ENCODE results near the gene BCL2. TPM values are rescaled to one million over a fixed set of nuclear protein-coding genes. Genes with fewer than 3 reads are reported as not detected.

BCL2 gene
- total RNA-seq, 4 donors from 2014 or later, result 16.1 to 61.1 (median 36.9) TPM

DNA sequence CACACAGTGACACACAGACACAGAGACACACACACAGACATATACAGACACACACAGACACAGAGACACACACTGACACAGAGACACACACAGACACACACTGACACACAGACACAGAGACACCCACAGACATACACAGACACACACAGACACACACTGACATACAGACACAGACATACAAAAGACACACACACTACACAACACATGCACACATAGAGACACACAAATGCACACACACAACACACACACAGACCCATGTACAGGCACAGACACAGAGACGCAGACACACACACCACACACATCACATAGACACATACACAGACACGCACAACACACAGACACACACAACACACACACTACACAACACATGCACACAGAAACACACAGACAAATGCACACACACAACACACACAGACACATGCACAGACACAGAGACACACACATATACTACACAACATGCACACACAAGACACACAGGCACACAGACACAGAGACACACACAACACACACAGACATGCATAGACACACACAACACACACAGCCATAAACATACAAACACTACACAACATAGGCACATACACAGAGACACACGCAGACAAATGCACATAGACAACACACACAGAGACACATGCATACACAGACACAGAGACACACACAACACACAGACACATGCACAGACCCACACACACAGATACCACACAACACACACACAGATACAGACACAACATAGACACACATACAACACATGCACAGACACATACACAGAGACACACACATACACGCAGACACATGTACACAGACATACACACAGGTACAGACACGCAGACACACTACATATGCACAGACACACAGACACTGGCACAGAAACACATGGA, 120.5 kb downstream of the BCL2 start:
- TF ChIP-seq, protein P1, sequence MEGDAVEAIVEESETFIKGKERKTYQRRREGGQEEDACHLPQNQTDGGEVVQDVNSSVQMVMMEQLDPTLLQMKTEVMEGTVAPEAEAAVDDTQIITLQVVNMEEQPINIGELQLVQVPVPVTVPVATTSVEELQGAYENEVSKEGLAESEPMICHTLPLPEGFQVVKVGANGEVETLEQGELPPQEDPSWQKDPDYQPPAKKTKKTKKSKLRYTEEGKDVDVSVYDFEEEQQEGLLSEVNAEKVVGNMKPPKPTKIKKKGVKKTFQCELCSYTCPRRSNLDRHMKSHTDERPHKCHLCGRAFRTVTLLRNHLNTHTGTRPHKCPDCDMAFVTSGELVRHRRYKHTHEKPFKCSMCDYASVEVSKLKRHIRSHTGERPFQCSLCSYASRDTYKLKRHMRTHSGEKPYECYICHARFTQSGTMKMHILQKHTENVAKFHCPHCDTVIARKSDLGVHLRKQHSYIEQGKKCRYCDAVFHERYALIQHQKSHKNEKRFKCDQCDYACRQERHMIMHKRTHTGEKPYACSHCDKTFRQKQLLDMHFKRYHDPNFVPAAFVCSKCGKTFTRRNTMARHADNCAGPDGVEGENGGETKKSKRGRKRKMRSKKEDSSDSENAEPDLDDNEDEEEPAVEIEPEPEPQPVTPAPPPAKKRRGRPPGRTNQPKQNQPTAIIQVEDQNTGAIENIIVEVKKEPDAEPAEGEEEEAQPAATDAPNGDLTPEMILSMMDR (IDR thresholded peaks at IDR 0.05), result no peak
- no peak for TF ChIP-seq POLR2A (IDR thresholded peaks at IDR 0.05)
- DNase-seq, result no peak
- intact Hi-C loops (cut with DNase I; ENCODE audit: low total_unique reads), result no loop called here
- Histone ChIP-seq H3K4me3 (no peak overlapping the region), H3K27me3 (no peaks in the 10 kb centered on the region), H3K36me3 (no peaks in the 10 kb centered on the region), H3K27ac (peak overlapping the region; percentile 9 to 30), H3K9me3 (no peaks in the 10 kb centered on the region), H3K4me1 (no peaks in the 10 kb centered on the region)

DNA sequence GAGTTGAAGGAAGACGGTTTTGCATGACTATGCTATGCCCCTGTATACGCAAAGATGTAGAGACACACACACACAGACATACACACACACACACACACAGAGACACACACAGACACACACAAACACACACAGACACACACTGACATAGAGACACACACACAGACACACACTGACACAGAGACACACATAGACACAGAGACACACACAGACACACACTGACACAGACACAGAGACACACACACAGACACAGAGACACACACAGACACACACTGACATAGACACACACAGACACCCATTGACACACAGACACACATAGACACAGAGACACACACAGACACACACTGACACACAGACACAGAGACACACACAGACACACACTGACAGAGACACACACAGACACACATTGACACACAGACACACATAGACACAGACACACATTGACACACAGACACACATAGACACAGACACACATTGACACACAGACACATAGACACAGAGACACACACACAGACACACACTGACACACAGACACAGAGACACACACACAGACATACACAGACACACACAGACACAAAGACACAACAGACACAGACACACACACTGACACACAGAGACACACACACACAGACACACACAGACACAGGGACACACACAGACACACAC, 121.3 kb downstream of the BCL2 start:
- no peaks in the 10 kb centered on the region for H3K36me3 ChIP-seq

DNA sequence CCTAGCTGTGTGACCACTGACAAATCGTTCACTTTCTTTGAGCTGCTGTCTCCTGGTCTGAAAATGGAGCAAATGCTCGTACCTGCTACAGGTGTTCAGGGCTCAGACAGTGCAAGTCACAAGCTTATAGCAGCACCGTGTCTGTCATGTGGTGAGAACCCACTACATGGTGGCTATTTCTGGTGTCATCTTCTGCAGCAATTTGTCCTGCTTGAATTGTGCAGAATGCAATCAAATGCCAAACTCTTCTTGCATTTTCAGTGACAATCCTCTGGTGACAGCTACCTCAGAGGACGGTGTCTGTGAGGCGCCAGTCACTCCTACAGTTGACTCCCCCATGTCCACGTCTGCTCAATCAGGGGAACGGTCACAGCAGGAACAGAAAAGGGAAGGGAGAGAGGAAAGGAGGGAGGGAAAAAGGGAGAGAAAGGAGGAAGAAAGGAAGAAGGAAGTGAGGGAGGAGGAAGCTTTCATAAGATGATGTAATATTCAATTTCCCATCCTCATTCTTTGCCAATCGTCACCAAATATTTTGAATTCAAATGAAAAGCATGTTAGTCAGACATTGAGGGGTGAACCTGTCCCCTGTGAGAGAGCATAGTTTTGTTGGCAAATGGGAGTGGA, 122.2 kb downstream of the BCL2 start:
- no peak for DNase-seq
- H3K9me3 ChIP-seq, result no peaks in the 10 kb centered on the region
- intact Hi-C loops (cut with DNase I; ENCODE audit: low total_unique reads), result no loop called here
- no peaks in the 10 kb centered on the region for H3K36me3 ChIP-seq
- no peak overlapping the region for H3K4me3 ChIP-seq
- H3K27me3 ChIP-seq, result no peaks in the 10 kb centered on the region
- TF ChIP-seq POLR2A (IDR thresholded peaks at IDR 0.05), result no peak
- TF ChIP-seq, protein P1 (IDR thresholded peaks at IDR 0.05), result no peak
- peak overlapping the region in 1 of 2 donors; percentile 8 for H3K27ac ChIP-seq
- no peaks in the 10 kb centered on the region for H3K4me1 ChIP-seq

More for the DNA sequence above, 121.3 kb downstream of the BCL2 start:
- H3K4me3 ChIP-seq, result no peak overlapping the region
- TF ChIP-seq POLR2A (IDR thresholded peaks at IDR 0.05), result no peak
- TF ChIP-seq, protein P1 (IDR thresholded peaks at IDR 0.05), result no peak
- H3K27ac ChIP-seq, result peak overlapping the region in 1 of 2 donors; percentile 8
- no peak for DNase-seq
- intact Hi-C loops (cut with DNase I; ENCODE audit: low total_unique reads), result no loop called here
- H3K9me3 ChIP-seq, result no peaks in the 10 kb centered on the region
- no peaks in the 10 kb centered on the region for H3K27me3 ChIP-seq
- no peaks in the 10 kb centered on the region for H3K4me1 ChIP-seq

DNA sequence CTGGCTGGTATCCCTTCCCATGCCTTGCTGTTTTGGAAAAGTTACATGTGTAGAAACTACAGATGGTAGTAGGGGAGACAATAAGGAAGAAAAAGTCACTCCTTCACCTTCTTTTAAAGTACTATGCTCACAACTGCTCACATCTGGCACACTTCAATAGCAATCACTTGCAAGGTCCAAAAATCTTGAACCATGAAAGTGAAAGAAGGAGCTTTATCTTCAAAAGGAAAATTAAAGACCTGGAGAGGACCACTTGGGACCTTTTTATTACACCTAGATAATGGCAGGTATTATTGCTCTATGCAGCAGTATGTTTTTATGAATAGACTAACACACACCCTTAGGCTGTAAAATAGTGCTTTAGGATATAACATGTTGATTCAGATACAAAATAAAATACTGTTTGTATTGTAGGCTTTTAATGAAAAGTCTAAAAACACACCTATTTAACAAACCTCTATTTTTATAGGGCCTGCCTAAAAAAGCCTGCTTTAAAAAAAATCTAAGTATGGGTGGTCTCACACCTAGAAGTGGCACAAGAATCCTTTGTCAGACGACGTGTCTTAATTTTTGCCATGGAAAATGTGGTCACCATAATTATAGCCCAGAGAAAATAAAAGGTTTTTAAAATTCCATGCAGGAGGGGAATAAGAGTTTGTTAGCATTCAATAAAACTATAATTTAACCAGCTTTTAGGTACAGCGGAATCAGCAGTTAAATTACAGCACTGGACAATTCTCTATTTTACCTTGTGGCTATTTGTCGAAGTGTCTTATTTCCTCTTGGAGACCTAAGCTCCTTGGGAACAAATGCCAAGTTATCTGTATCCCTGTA, 124.0 kb downstream of the BCL2 start:
- H3K4me1 ChIP-seq, result no peaks in the 10 kb centered on the region
- H3K9me3 ChIP-seq, result no peaks in the 10 kb centered on the region
- TF ChIP-seq POLR2A (IDR thresholded peaks at IDR 0.05), result no peak
- TF ChIP-seq, protein P1 (IDR thresholded peaks at IDR 0.05), result no peak
- DNase-seq, result no peak
- H3K36me3 ChIP-seq, result no peaks in the 10 kb centered on the region
- H3K27me3 ChIP-seq, result no peaks in the 10 kb centered on the region
- intact Hi-C loops (cut with DNase I; ENCODE audit: low total_unique reads), result no loop called here
- no peak overlapping the region for H3K27ac ChIP-seq
- H3K4me3 ChIP-seq, result no peak overlapping the region
